Right ventricle myocardium superior (tissue), 1 donor: ENCODE data around the gene SP5. TPM values are rescaled to one million over a fixed set of nuclear protein-coding genes. Genes with fewer than 3 reads are reported as not detected.
"Not testable (repeated sequence)": the region's sequence is repeated elsewhere in the genome, so short reads cannot be mapped to it uniquely, and the experiment has no call there.

Source experiments
- ATAC-seq: fragments of 200-7000 bp; cut with Tn5 transposase; one replicate; pipeline ENCODE4 v1.9.1; 2020; ENCODE audit warnings: mild to moderate bottlenecking; ENCODE audit not compliant: poor library complexity
- DNase-seq: peaks from one replicate; pipeline ENCODE4 v3.0.0-alpha.2; 2020
- intact Hi-C: fragments of 100-400 bp; cut with DNase I; formaldehyde crosslinking; loops from one replicate; pipeline ENCODE4 v1.11.2; 2022
- total RNA-seq: library from RNA; stranded (reverse); fragmentation: NEBNext Ultra II Directional; extraction: Animal tissue kit (Norgen Biotek cat#: 25700); gene quantifications from one replicate; pipeline ENCODE4 v1.2.1, GENCODE V29; 2021
- donor health status: DM: no; HTN: yes; CAD: no; lungs with severe emphysema.

Gene SP5
- total RNA-seq, 1 donor from 2014 or later = 0.46 TPM

DNA sequence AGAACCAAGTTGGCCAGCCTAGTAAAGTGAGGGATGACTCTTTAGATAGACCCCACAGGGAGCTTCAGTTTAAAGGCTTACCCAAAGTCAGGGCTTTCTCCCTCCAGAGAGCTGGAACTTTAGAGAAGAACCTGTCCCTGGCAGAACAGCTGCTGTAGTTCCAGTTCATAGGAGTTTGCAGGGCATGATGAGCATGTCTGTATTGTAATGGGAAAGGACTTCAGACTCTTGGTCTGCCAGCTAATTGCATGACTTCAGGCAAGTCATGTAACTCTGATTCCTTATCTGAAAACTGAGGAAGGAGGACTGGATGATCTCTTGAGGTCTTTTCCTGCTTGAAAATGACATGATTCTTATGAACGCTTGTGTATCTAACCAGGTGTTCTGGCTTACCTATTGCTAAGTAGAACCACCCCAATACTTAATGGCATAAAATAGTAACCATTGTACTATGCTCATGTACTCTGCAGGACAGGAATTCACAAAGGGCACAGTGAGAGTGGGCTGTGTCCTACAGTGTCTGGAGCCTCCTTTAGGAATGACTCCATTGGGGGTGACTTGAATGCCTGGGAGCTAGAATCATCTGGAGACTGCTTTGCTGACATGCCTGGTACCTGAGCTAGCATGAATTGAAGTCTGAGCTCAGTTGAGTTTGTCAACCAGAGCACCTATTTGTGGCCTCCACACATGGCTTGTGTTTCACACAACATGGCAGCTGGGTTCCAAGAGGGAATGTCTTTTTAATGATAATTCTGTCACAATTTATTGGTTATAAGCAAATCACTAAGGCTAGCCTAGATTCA is 18.9 kb downstream of the SP5 start:
- intact Hi-C loops = no loop called here
- DNase-seq = no peak
- no peak for ATAC-seq

DNA sequence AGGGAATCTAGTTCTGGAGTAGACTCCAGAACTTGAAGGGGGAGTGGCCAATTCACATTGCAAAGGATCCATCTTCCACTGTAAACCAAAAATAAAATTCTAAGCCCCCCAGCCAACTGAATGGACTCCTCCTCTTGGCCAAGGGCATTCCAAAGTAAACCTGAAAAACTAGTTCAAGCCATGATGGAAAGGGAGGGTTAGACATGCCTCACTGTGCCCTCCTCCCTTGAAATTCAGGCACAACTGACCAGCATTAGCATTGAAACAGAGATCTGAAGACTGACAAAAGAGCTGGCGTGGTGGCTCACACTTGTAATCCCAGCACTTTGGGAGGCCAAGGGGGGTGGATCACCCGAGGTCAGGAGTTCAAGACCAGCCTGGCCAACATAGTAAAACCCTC is 19.5 kb downstream of the SP5 start:
- ATAC-seq, DNase-seq, intact Hi-C loops: not testable (repeated sequence)

DNA sequence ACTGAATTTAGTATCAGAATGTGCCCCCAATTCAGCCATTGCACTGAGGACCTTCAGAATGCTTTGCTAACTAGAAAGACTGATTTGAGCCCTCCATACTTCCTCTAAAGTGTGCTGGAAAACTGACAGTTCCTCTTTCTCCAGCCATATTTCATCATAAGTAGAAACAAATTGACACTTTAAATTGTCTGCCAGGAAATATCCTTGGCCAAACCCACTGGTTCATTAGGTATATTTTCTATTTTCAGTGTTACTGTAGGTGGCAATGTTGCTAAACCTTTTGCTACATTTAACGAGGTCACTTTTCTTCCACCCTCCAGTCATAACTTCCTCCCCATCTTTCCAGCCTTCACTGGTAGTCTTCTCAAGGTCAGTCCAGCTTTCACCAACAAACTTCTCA is 21.5 kb downstream of the SP5 start:
- no peak for ATAC-seq
- intact Hi-C loops = no loop called here
- no peak for DNase-seq

DNA sequence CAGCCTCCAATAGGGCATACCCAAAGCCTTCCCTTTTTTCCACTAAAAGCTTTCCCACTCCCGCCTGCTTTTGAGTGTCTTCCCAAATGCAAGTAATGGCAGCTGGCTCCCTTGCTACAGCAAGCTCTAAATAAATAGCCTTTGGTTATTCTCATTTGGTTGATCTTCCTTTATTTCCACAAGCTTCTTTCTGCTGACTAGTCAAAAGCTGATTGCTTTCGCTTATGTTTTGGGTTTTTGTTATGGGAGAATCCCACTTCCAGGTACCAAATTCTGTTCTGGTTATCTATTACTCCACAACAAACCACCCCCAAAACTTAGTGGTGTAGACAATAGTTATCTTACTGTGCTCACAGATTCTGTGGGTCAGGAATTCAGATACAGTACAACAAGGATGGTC is 22.3 kb downstream of the SP5 start:
- ATAC-seq = no peak
- no peak for DNase-seq
- intact Hi-C loops = no loop called here

GRCh38 chr2:170737821-170738220 is 22.7 kb downstream of the SP5 start:
- intact Hi-C loops = no loop called here
- DNase-seq (no peak), ATAC-seq (no peak)

DNA sequence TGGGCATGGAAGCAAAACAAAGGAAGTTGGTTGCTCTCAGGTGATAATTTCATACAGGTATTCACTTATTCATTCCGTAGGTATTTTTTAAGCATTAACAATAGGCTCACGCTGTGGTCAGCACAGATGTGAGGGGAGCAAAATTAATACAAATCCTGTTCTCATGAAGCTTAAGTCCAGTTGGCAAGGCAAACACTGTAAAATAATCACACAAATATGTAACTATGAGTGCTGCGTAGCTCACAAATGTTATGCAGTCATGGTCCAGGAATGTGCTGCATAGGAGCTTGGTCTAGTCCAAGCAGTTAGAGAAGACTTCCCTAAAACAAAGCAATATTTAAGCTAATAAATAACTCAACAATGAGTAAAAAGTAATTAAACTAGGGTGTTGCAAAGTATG is 23.9 kb downstream of the SP5 start:
- intact Hi-C loops = no loop called here
- DNase-seq (no peak), ATAC-seq (no peak)

GRCh38 chr2:170739507-170740046 is 24.4 kb downstream of the SP5 start:
- no peak for ATAC-seq
- intact Hi-C loops = no loop called here
- DNase-seq = no peak

DNA sequence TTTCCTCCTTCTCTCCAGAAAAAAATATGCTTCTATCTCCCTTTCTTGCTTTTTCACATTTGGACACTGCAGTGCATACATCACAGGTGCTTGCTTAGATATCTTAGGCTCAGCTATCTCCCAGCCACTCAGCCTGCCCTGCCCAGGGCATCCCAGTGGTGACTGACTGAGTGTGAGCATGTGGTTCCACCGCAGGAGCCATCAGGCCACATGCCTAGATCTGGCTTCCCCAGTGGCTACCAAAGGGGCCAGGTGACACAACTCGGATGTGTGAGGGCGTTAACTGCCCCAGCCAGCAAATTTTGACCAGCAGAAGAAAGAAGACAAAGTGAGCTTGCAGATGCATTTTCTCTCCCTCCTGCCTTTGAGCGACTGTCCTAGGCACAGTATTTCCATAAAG is 25.5 kb downstream of the SP5 start:
- intact Hi-C loops = no loop called here
- ATAC-seq (no peak), DNase-seq (no peak)

DNA sequence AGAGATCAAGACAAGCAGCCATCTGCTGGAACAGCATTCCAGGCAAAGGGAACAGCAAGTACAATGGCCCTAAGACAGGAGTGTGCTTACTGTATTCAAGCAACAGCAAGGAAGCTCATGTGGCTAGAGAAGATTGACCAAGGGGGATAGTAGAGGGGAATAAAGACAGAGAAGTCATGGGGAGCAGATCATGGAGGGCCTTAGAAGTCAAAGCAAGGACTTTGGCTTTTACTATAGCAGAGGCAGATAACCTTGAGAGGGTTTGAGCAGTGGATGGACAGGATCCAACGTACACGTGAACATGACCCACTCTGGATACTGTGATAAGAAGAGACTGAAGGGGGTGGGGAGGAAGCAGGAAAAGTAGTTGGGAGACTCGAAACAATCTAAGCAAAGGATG is 26.9 kb downstream of the SP5 start:
- intact Hi-C loops = no loop called here
- ATAC-seq (no peak), DNase-seq (no peak)

- DNase-seq (no peak), ATAC-seq (no peak)
- intact Hi-C loops = no loop called here
Measured at GRCh38 chr2:170742896-170743529, 27.9 kb downstream of the SP5 start.

GRCh38 chr2:170743530-170744239 is 28.5 kb downstream of the SP5 start:
- ATAC-seq (no peak), DNase-seq (no peak)
- intact Hi-C loops = no loop called here

- DNase-seq (no peak), ATAC-seq (no peak)
- intact Hi-C loops = no loop called here
Measured at GRCh38 chr2:170744248-170745002, 29.3 kb downstream of the SP5 start.

DNA sequence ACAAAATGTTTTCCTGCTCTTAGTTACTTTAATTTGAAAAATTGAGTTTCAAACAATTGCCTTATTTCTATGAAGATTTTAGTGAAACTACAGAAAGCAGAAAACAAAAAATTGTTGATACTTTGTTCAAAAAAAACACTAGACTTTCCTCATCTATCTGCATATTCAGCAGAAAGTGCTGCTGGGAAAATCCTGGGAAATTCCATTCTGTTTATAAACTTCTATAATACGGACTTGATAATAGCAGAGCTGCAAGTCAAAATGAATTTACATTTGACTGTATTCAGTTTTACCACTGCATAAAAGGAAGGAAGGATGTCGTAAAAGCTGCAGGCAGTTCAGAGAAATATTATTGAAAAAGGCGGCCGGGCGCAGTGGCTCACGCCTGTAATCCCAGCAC is 30.2 kb downstream of the SP5 start:
- DNase-seq = no peak
- ATAC-seq = no peak
- intact Hi-C loops = no loop called here

DNA sequence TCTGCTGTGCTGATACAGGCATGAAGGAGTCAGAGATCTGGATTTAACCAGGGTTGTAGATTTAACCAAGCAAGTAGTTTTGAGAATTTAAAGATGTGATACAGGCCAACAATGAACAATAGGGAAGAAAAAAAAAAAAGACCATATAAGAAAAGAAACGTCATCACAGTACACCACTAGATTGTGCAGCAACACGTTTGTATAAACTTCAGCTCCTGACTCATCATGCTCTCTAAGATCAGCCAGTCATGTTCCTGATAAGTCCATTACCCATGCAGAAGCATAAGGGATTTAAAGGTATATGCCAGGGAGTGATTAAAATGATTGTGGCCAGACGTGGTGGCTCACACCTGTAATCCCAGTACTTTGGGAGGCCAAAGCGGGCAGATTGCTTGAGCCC is 32.8 kb downstream of the SP5 start:
- ATAC-seq (no peak), DNase-seq (no peak)
- intact Hi-C loops = no loop called here

DNA sequence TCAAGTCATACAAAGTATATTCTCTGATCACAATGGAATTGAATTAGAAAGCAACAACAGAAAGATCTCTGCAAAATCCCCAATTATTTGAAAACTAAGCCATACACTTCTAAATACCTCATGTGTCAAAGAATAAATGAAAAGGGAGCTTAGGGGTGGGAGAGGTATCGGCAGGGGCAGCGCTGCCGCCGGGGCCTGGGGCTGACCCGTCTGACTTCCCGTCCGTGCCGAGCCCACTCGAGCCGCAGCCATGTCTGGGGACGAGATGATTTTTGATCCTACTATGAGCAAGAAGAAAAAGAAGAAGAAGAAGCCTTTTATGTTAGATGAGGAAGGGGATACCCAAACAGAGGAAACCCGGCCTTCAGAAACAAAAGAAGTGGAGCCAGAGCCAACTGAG is 36.4 kb downstream of the SP5 start:
- ATAC-seq = peak; percentile 46
- DNase-seq, intact Hi-C loops: not testable (repeated sequence)

- DNase-seq = no peak
- intact Hi-C loops = no loop called here
- no peak for ATAC-seq
Measured at GRCh38 chr2:170761572-170761971, 46.4 kb downstream of the SP5 start.

DNA sequence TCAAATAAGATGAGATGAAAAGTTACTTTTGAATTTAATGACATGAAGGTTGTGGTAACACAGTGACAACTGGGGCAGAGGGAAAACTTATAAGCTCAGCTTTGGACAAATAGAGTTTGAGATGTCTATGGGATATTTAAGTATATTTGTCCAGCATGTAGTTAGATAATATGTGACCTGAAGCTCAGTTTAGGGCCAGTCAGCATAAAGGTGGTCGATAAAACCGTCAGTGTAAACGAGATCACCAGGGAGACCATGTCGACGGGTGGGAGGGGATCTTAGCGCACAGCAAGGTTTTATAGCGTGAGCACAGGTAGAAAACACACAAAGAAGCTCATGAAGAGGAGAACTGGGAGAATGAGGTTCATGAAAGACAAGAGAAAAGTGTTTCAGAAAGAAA is 47.6 kb downstream of the SP5 start:
- DNase-seq (no peak), ATAC-seq (no peak)
- intact Hi-C loops = no loop called here

GRCh38 chr2:170763232-170763631 is 48.1 kb downstream of the SP5 start:
- ATAC-seq = no peak
- DNase-seq = no peak
- intact Hi-C loops = no loop called here

- ATAC-seq (no peak), DNase-seq (no peak)
- intact Hi-C loops = no loop called here
Measured at GRCh38 chr2:170764880-170765261, 49.7 kb downstream of the SP5 start.
